Stimulated activated CD8-positive, alpha-beta memory T cell treated with anti-CD3 and anti-CD28 coated beads, Interleukin-2, amount 100 ng/mL, for 48 hours (primary cell): ENCODE measurements around the gene FUT3.

Experiments
- DNase-seq, 2 donors: peaks; one replicate each; pipeline ENCODE4 v3.0.0-alpha.2; 2020; ENCODE audit warnings: low read depth in 2 of 2

The FUT3 gene

GRCh38 chr19:5803441-5803751 is 47.9 kb downstream of the FUT3 start:
- no peak for DNase-seq

- DNase-seq: no peak
These were observed 49.2 kb downstream of the FUT3 start for GRCh38 chr19:5801796-5802619.

- no peak for DNase-seq
These were observed 50.6 kb downstream of the FUT3 start for GRCh38 chr19:5800361-5801270.

GRCh38 chr19:5799247-5800241 is 51.7 kb downstream of the FUT3 start:
- no peak for DNase-seq

- DNase-seq: no peak
These were observed 53.0 kb downstream of the FUT3 start for GRCh38 chr19:5798244-5798643.

- DNase-seq: no peak
These were observed 55.8 kb downstream of the FUT3 start for GRCh38 chr19:5795382-5795919.

- no peak for DNase-seq
These were observed 58.1 kb downstream of the FUT3 start for GRCh38 chr19:5793188-5793587.
